NCI-H1417 (cell line): ENCODE results near the gene AQP9.
"Not testable (repeated sequence)": the region's sequence is repeated elsewhere in the genome, so short reads cannot be mapped to it uniquely, and the experiment has no call there.

Source experiments
- DNase-seq, 3 experiments: peaks; one replicate each; lab custom pipeline; 2025; lab: John Stamatoyannopoulos, UW

Gene AQP9

GRCh38 chr15:58182460-58183163 lies 44.4 kb downstream of the AQP9 start:
- peak; percentile 44 to 80 (median 55) for DNase-seq

- DNase-seq: no peak
Observed at GRCh38 chr15:58185439-58185838, 47.3 kb downstream of the AQP9 start.

- no peak for DNase-seq
Observed at GRCh38 chr15:58189148-58189811, 51.1 kb downstream of the AQP9 start.

- DNase-seq: no peak
Observed at GRCh38 chr15:58190419-58190818, 52.2 kb downstream of the AQP9 start.

- DNase-seq: not testable (repeated sequence)
Observed at GRCh38 chr15:58193636-58194035, 55.5 kb downstream of the AQP9 start.

- DNase-seq: no peak
Observed at GRCh38 chr15:58200739-58201138, 62.6 kb downstream of the AQP9 start.

GRCh38 chr15:58201516-58201915 lies 63.3 kb downstream of the AQP9 start:
- no peak for DNase-seq

- DNase-seq: no peak
Observed at GRCh38 chr15:58203537-58203936, 65.4 kb downstream of the AQP9 start.

- no peak for DNase-seq
Observed at GRCh38 chr15:58206151-58206550, 68.0 kb downstream of the AQP9 start.

GRCh38 chr15:58208217-58208616 lies 70.0 kb downstream of the AQP9 start:
- DNase-seq: not testable (repeated sequence)

GRCh38 chr15:58209007-58209481 lies 70.9 kb downstream of the AQP9 start:
- DNase-seq: not testable (repeated sequence)

- not testable (repeated sequence) for DNase-seq
Observed at GRCh38 chr15:58210031-58210430, 71.8 kb downstream of the AQP9 start.

- DNase-seq: peak; percentile 1 to 61 (median 27)
Observed at GRCh38 chr15:58212909-58213526, 74.8 kb downstream of the AQP9 start.

- DNase-seq: no peak
Observed at GRCh38 chr15:58213587-58214338, 75.6 kb downstream of the AQP9 start.

GRCh38 chr15:58214591-58215340 lies 76.6 kb downstream of the AQP9 start:
- no peak for DNase-seq

- DNase-seq: no peak
Observed at GRCh38 chr15:58217460-58217859, 79.3 kb downstream of the AQP9 start.

GRCh38 chr15:58221591-58222241 lies 83.5 kb downstream of the AQP9 start:
- no peak for DNase-seq

- peak in 1 of 3 experiments; percentile 20 for DNase-seq
Observed at GRCh38 chr15:58222679-58223078, 84.5 kb downstream of the AQP9 start.

GRCh38 chr15:58223432-58223831 lies 85.3 kb downstream of the AQP9 start:
- no peak for DNase-seq

GRCh38 chr15:58224068-58224467 lies 85.9 kb downstream of the AQP9 start:
- DNase-seq: no peak
